ENCODE results near the gene C1QTNF9B. TPM values are rescaled to one million over a fixed set of nuclear protein-coding genes. Genes with fewer than 3 reads are reported as not detected.

Gene C1QTNF9B
- not detected in 2 replicates for total RNA-seq

GRCh38 chr13:23897452-23897919 is at the start of gene C1QTNF9B:
TSS of gene C1QTNF9B (minus strand) at chr13:23897502.

GRCh38 chr13:23888658-23889614 is 8.4 kb downstream of the C1QTNF9B start, which contains the start of gene MIPEP:
TSS of gene MIPEP (minus strand) at chr13:23889400. CDS start at chr13:23889320, 80 bp downstream.

Other genes with a start within 250 kb of the C1QTNF9B start
- 17.2 and 23.2 TPM in 2 replicates for gene MIPEP, start 8.1 kb downstream of the C1QTNF9B start, total RNA-seq

Measured in regular cardiac myocyte (primary cell).